ENCODE measurements around the gene CLDN9.

The CLDN9 gene

GRCh38 chr16:3020604-3021448 lies 8.1 kb downstream of the CLDN9 start:
- peak; percentile 95 for DNase-seq

- DNase-seq, result peak; percentile 99
Measured at GRCh38 chr16:3021449-3022207, 8.9 kb downstream of the CLDN9 start.

DNA sequence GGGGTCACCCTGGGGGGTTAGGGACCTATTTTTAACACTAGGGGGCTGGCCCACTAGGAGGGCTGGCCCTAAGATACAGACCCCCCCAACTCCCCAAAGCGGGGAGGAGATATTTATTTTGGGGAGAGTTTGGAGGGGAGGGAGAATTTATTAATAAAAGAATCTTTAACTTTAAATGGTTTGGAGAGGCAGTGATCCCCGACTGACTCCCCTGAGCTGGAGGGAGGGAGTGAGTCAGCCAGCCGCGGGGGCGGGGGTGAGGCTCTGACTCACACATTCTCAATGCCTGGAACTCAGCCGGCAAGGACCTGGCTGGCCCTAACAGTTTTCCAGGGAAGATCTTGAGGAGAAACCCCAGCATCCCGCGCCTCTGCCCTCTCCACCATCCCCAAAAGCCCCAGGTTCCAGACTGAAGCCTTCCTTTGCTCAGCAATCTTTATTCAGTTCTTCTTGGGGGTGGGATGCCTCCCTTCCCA lies 9.5 kb downstream of the CLDN9 start:
- DNase-seq, result peak; percentile 98

- peak; percentile 72 for DNase-seq
Measured at GRCh38 chr16:3022684-3023414, 10.1 kb downstream of the CLDN9 start.

DNA sequence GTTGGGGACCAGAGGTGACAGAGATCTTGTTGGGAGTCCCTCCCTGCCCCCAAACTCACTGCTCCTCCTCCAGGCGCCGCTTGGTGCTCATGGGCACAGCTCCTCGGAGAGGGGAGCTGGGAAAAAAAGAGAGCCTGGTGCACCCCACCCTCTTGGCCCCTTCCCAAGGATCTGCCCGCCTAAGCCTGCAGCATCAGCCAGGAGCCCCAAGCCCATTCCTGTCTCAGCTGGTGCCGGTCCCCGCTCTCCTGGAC lies 10.6 kb downstream of the CLDN9 start:
- peak; percentile 87 for DNase-seq

GRCh38 chr16:3023669-3024478 lies 11.2 kb downstream of the CLDN9 start, which contains the start of the genes HCFC1R1 and THOC6:
HCFC1R1 (minus strand) TSS chr16:3023942; CDS start chr16:3023941, 1 bp downstream.
THOC6 (plus strand) TSS chr16:3024035; CDS start chr16:3024327, 292 bp downstream.
- DNase-seq, result peak; percentile 98

- DNase-seq, result no peak
Measured at GRCh38 chr16:3025032-3026002, 12.6 kb downstream of the CLDN9 start.

DNA sequence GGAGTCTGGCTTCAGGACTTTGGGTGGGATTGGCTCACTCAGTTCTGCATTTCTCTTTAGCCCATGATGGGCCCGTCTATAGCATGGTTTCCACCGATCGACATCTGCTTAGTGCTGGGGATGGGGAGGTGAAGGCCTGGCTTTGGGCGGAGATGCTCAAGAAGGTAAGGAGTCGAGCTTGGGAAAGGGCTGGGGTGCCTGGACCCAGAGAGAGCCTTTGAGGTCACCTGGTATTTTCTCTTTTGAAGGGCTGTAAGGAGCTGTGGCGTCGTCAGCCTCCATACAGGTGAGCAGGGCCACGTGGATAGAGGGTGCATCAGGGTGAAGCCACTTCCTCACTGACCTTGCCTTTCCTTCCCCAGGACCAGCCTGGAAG lies 13.3 kb downstream of the CLDN9 start:
- no peak for DNase-seq

- DNase-seq, result no peak
Measured at GRCh38 chr16:3026609-3027488, 14.1 kb downstream of the CLDN9 start.

GRCh38 chr16:3027489-3027795 lies 14.7 kb downstream of the CLDN9 start:
- DNase-seq, result no peak

- peak; percentile 75 for DNase-seq
Measured at GRCh38 chr16:3027983-3028715, 15.4 kb downstream of the CLDN9 start.

DNA sequence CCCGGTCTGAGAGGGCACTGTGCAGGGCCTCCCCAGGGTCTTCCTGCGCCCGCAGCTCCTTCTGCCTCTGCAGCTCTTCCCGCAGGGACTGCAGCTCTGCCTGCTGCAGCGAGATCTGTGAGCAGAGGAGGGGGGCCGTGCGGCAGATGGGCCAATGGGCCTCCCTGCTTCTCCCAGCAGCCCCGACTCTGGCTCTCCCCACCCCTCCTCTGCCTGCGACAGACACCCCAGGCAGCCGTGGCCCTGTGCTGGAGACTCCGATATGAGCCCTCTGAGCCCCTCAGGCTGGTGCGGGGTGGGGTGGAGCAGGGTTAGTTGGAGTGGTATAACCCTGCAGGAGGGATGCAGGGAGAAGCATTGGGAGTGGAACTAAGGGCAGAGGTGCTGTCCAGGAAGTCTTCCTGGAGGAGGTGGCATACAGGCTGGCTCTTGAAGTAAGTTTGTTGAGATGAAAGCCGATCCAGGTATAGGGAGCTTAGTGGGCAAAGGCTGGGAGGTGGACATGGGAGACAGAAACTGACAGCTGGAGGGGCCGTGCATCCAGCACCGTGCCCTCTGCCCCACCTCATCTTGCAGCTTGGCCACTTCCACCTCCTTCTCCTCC lies 16.1 kb downstream of the CLDN9 start:
- DNase-seq, result no peak

DNA sequence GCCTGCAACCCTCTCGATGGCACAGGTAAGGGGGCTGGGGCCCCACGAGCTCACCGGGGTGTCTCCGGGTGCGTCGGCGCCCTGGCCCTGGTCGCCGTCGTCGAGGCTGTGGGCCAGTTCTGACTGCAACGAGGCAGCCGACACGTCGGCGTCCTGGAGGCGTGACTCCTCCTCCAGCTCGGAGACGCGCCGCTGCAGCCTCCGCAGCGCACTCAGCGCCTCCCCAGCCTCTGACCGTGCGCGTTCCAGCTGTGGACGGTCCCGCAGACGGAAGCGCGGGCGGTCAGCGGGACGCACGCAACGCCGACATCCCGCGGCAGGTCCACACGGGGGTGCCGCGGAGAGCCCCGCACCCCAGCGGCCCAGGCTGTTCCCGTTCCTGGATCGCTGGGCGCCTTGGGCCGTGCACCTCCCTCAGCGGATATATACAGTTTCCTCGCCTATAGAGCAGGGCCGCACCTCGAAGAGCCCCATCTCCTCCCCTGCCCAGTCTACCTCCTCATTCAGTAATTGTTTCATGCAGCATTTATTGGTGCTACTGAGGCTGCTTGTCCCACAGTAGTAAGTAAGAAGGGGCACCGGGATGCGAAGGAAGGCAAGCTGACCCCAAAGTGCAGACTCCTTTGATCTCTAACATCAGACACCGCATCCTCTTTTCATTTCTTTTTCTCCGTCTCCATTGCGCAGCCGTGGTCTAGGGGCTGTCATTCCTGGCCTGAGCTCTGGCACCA lies 16.9 kb downstream of the CLDN9 start:
- DNase-seq, result peak; percentile 47

DNA sequence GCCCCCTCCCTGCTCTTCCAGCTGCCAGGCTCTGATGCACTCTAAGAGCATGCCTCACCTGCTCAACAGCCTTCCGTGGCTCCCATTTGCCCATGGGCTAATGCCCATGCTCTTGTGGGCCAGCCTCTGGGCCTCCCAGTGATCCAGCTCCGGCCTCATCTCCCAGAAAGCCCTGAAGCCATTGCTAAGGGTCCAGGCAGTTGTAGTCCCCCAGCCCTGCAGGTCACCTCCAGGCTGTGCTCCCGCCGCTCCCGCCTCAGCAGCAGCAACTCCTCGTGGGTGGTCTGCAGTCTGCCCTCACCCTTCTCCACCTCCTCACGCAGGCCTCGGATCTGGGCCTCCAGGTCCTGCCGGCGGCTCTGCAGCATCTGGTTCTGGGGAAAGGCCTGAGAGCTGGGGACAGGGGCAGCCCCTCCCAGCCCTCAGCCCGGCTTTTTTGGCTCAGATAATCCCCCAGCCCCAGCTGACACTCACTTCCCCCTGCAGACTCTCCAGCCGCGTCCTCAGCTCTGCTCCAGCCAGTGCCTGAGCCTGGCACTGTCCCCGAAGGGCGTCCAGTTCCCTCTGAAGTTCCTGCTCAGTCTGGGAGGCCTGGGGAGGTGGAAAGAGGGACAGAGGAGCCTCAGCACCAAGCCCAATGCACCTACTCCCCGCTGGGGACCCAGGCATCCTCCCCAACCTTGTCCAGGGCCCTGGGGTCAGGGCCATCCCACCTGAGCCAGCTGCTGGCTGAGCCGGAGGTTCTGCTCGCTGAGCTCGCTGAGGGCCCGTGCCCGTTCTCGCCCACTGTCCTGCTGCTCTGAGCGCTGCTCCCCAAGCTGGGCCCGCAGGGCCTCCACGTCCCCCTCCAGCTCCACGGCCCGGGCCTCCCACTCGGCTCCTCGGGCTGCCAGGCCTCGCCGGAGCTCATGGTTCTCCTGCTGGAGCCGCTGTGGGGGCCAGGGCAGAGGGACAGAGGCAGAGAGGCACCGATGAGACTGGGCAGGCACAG lies 17.8 kb downstream of the CLDN9 start:
- DNase-seq, result no peak

DNA sequence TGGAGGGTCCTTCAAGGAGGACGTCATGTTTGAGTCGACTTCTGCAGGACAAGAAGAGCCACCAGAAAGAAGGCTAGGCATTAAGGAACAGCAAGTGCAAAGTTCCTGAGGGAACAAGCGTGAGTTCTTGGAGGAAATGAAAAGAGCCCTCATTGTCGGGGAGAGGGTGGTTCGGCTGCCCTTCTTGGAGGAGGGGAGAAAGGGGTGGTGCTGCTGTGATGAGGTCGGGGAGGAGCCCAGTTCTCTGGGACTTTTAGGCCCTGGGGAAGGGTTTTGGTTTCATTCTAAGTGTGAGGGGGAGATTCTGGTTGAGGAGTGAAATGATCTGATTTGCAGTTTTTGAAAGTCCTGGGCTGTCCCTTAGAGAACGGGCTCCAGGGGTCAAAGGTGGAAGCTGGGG lies 19.9 kb downstream of the CLDN9 start:
- DNase-seq, result no peak

DNA sequence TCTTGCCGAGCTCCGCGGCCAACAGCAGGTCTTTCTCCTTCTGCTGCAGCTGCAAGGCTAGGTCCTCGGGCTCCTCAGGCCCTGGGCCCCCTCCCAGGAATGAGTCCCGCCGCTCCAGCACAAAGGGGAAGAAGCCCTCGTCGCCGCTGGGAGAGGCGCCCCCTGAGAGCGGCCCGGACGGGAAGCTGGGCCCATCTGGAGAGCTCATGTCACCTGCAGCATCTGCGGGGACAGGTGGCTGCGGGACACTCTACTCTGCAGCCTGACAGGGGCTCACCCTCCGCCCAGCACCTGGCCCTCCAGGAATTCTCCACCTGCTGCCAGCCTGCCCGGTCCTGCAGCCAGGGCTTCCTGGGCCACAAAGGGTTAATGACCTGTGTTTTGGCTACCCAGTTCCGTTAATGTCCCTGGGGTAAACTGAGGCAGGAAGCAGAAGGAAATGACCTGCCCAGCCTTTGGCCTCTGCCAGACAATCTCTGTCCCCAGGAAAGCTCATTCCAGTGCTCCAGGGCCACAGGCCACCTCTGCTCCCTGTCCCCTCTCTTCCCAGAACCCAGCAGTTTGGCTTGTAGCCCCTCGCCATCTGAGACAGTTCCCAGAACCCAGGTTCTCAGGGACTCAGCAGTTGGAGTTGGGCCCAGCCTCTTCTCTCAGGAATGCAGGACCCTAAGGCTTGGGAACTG lies 22.7 kb downstream of the CLDN9 start:
- DNase-seq, result no peak
